K562 (cell line): ENCODE data around the gene CACNA2D3. TPM values are rescaled to one million over a fixed set of nuclear protein-coding genes. Genes with fewer than 3 reads are reported as not detected.

Experiments used
- ATAC-seq: fragments of 200-7000 bp; cut with Tn5 transposase; 3 replicates; pipeline ENCODE4 v1.9.1; 2020; ENCODE audit warnings: moderate library complexity
- BruUV-seq: library from RNA; stranded (reverse); fragments of 400-500 nt; replicated peaks from 2 replicates; lab custom pipeline; 2021; lab: Mats Ljungman, UMichigan
- CTCF ChIA-PET: fragments of 300-600 bp; formaldehyde crosslinking; extraction: SDS; loops from one replicate; lab custom pipeline; 2021; ENCODE audit warnings: low intra/inter-chr PET ratio; lab: Yijun Ruan, JAX
- POLR2A ChIA-PET: fragments of 300-600, 350-650 bp; sonication (Branson Sonifier 250); formaldehyde crosslinking; extraction: SDS; loops from one replicate; lab custom pipeline; 2021; ENCODE audit warnings: antibody characterized with exemption, inconsistent platforms; lab: Yijun Ruan, JAX
- DNase-seq, 4 experiments: peaks; one replicate each; pipeline versions ENCODE4 v3.0.0 to v3.0.0-alpha.2; 2011 to 2018; ENCODE audit warnings: low spot score in 3 of 4, mixed read lengths in 3 of 4; ENCODE audit errors: extremely low read depth in 1 of 4
- FAIRE-seq: peaks from 2 replicates; lab custom pipeline; 2011; peaks lifted over from hg19 to GRCh38; lab: Jason Lieb, UNC
- H2AFZ ChIP-seq: 2 replicates; pipeline ENCODE4 v1.6.0; 2011; ENCODE audit warnings: low read depth, low read length, control low read depth, inconsistent platforms
- H3K27ac ChIP-seq: fragments of 200-600 bp; 3 replicates; pipeline ENCODE4 v1.8.0; 2011; ENCODE audit warnings: low read depth, mild to moderate bottlenecking, control low read depth, inconsistent platforms, low read length, moderate library complexity, mixed read lengths; ENCODE audit errors: extremely low read depth
- H3K27me3 ChIP-seq, 2 experiments: fragments of 300-600 bp in 1 of 2; 2 replicates in 1 of 2; 3 replicates in 1 of 2; pipeline versions ENCODE4 v1.6.0 to v1.8.0; 2011; ENCODE audit warnings: inconsistent platforms in 2 of 2, low read length in 2 of 2, mild to moderate bottlenecking in 1 of 2, mixed read lengths in 1 of 2, moderate library complexity in 1 of 2; ENCODE audit not compliant: control insufficient read depth in 2 of 2, insufficient read depth in 2 of 2
- H3K36me3 ChIP-seq: fragments of 300-600 bp; 3 replicates; pipeline ENCODE4 v1.8.0; 2011; ENCODE audit warnings: mild to moderate bottlenecking, low read length, inconsistent platforms; ENCODE audit not compliant: control insufficient read depth, insufficient read depth
- H3K4me1 ChIP-seq, 2 experiments: fragments of 200-600 bp in 1 of 2; replicated peaks in 1 of 2; 2 replicates in 1 of 2; 3 replicates in 1 of 2; pipeline versions ENCODE4 v1.5.1 to v1.8.0; 2011; ENCODE audit warnings: inconsistent platforms in 2 of 2, low read length in 2 of 2, mild to moderate bottlenecking in 1 of 2, mixed read lengths in 1 of 2, moderate library complexity in 1 of 2; ENCODE audit not compliant: control insufficient read depth in 2 of 2, insufficient read depth in 2 of 2
- H3K4me2 ChIP-seq: 2 replicates; pipeline ENCODE4 v1.6.1; 2011; ENCODE audit warnings: low read length, control low read depth, inconsistent platforms, mixed read lengths; ENCODE audit not compliant: insufficient read depth
- H3K4me3 ChIP-seq: fragments of 200-600 bp; sonication (generic), shearing (Covaris generic); 2 replicates; pipeline ENCODE4 v1.5.1; 2016; ENCODE audit warnings: control low read depth, inconsistent platforms
- H3K79me2 ChIP-seq: fragments of 200-600 bp; 3 replicates; pipeline ENCODE4 v1.8.0; 2011; ENCODE audit warnings: low read length, inconsistent platforms; ENCODE audit not compliant: control insufficient read depth, insufficient read depth
- H3K9ac ChIP-seq, 2 experiments: 2 replicates each; pipeline versions ENCODE4 v1.6.0 to v1.6.1; 2011; ENCODE audit warnings: low read depth in 2 of 2, low read length in 2 of 2, control low read depth in 1 of 2, inconsistent platforms in 1 of 2, mild to moderate bottlenecking in 1 of 2, mixed read lengths in 1 of 2; ENCODE audit not compliant: insufficient read depth in 1 of 2
- H3K9me1 ChIP-seq: one replicate; pipeline ENCODE4 v1.6.0; 2011; ENCODE audit warnings: inconsistent platforms, mild to moderate bottlenecking, low read length, moderate library complexity; ENCODE audit not compliant: control insufficient read depth, insufficient read depth
- H3K9me3 ChIP-seq: replicated peaks from 2 replicates; pipeline ENCODE4 v1.5.1; 2011; ENCODE audit warnings: low read depth, low read length, inconsistent platforms; ENCODE audit not compliant: control insufficient read depth, insufficient read depth
- H4K20me1 ChIP-seq: replicated peaks from 2 replicates; pipeline ENCODE4 v1.6.1; 2011; ENCODE audit warnings: low read length, inconsistent platforms, mixed read lengths; ENCODE audit not compliant: control insufficient read depth, insufficient read depth
- CAMTA2 ChIP-seq: fragments of 250-450 bp; sonication (Bioruptor Pico); conservative IDR thresholded peaks from 2 replicates; pipeline ENCODE4 v1.5.1; 2022
- CBFA2T2 ChIP-seq: fragments of 450-650 bp; conservative IDR thresholded peaks from 2 replicates; pipeline ENCODE4 v1.6.1; 2017; ENCODE audit warnings: mild to moderate bottlenecking
- HNRNPH1 ChIP-seq: fragments of 200-400 bp; formaldehyde crosslinking; optimal IDR thresholded peaks from 2 replicates; pipeline ENCODE3; 2017; ENCODE audit warnings: low read depth, mild to moderate bottlenecking, low read length, moderate library complexity
- ILF3 ChIP-seq: fragments of 450-650 bp; IDR thresholded peaks from 2 replicates; pipeline ENCODE4 v1.6.1; 2018; ENCODE audit warnings: antibody characterized with exemption, mild to moderate bottlenecking, moderate library complexity, borderline replicate concordance
- NFE2 ChIP-seq: IDR thresholded peaks from 2 replicates; pipeline ENCODE4 v1.6.1; 2014; ENCODE audit warnings: antibody characterized with exemption, low read depth
- POLR3A ChIP-seq: IDR thresholded peaks from 2 replicates; pipeline ENCODE4 v1.6.1; 2011; ENCODE audit warnings: borderline replicate concordance, mild to moderate bottlenecking, moderate library complexity; ENCODE audit not compliant: insufficient read length, insufficient read depth; ENCODE audit errors: extremely low read depth
- TSC22D4 ChIP-seq: fragments of 450-650 bp; IDR thresholded peaks from 2 replicates; pipeline ENCODE4 v1.6.1; 2016; ENCODE audit warnings: missing genetic modification characterization, missing biosample characterization, control low read depth
- ZNF75A ChIP-seq: fragments of 450-650 bp; formaldehyde crosslinking; IDR thresholded peaks from 2 replicates; pipeline ENCODE4 v1.4.0; 2020; ENCODE audit warnings: mild to moderate bottlenecking
- WGBS: fragments of 100-300 bp; shearing (Covaris generic); methylation state at CpG from one replicate; pipeline ENCODE4 v1.1.6; 2016; ENCODE audit warnings: low coverage, mixed read lengths; ENCODE audit not compliant: insufficient coverage; ENCODE audit errors: missing lambda C conversion rate; 5-methylcytosine and 5-hydroxymethylcytosine counted together
- in situ Hi-C: fragments of 300-500 bp; cut with MboI; formaldehyde crosslinking; loops from 4 replicates; pipeline ENCODE4 v1.15.0; 2018; ENCODE audit warnings: inconsistent platforms, mixed read lengths
- intact Hi-C: fragments of 100-400 bp; cut with micrococcal nuclease; formaldehyde crosslinking; loops from 2 replicates; pipeline ENCODE4 v1.14.2; 2022
- polyA plus RNA-seq, 8 experiments: library from polyadenylated mRNA; depleted of rRNA in 4 of 8; stranded (reverse) in 5 of 8; unstranded in 3 of 8; fragments of >200 nt; fragmentation: Nextera tagmentation in 2 of 8; fragmentation: Illumina TruSeq in 1 of 8; extraction: Ambion mirVana in 2 of 8; extraction: Trizol in 1 of 8; gene quantifications; 2 replicates each; pipeline versions ENCODE4 v1.2.1 to v1.2.3, GENCODE V29; 2011 to 2014; ENCODE audit warnings: inconsistent platforms in 1 of 8, missing spikeins in 1 of 8
- total RNA-seq, 7 experiments: library from RNA; depleted of rRNA in 6 of 7; stranded (reverse); fragments of >200 nt in 6 of 7; fragmentation: Illumina TruSeq in 2 of 7; extraction: Trizol in 2 of 7; gene quantifications; 2 replicates each; pipeline versions ENCODE4 v1.2.1 to v1.2.3, GENCODE V29; 2011 to 2021; ENCODE audit warnings: low replicate concordance in 1 of 7
- TF ChIP-seq, protein P1 (sequence below), 2 experiments: IDR thresholded peaks; 2 replicates each; pipeline ENCODE4 v1.6.1; 2012; ENCODE audit warnings: improper control_type of control experiment in 2 of 2, low read depth in 2 of 2, low read length in 2 of 2, borderline replicate concordance in 1 of 2
- TF ChIP-seq, protein P2 (sequence below): fragments of 250-450 bp; sonication (Bioruptor Pico); IDR thresholded peaks from 2 replicates; pipeline ENCODE4 v1.8.0; 2021; ENCODE audit warnings: borderline replicate concordance, mild to moderate bottlenecking, moderate library complexity; ENCODE audit not compliant: poor library complexity, severe bottlenecking
- TF ChIP-seq, protein P3 (sequence below): sonication (generic); formaldehyde crosslinking; IDR thresholded peaks from 2 replicates; pipeline ENCODE4 v1.8.1; 2023; ENCODE audit warnings: mild to moderate bottlenecking, missing genetic modification reagents
- TF ChIP-seq, protein P4 (sequence below): fragments of 450-650 bp; IDR thresholded peaks from 2 replicates; pipeline ENCODE4 v1.6.1; 2016

The CACNA2D3 gene
- total and polyA plus RNA-seq, 9 of the 15 experiments (the other 6 are each of a cell fraction or from before 2014, with no cell fraction given) = 0.01 TPM; not detected in 8

DNA sequence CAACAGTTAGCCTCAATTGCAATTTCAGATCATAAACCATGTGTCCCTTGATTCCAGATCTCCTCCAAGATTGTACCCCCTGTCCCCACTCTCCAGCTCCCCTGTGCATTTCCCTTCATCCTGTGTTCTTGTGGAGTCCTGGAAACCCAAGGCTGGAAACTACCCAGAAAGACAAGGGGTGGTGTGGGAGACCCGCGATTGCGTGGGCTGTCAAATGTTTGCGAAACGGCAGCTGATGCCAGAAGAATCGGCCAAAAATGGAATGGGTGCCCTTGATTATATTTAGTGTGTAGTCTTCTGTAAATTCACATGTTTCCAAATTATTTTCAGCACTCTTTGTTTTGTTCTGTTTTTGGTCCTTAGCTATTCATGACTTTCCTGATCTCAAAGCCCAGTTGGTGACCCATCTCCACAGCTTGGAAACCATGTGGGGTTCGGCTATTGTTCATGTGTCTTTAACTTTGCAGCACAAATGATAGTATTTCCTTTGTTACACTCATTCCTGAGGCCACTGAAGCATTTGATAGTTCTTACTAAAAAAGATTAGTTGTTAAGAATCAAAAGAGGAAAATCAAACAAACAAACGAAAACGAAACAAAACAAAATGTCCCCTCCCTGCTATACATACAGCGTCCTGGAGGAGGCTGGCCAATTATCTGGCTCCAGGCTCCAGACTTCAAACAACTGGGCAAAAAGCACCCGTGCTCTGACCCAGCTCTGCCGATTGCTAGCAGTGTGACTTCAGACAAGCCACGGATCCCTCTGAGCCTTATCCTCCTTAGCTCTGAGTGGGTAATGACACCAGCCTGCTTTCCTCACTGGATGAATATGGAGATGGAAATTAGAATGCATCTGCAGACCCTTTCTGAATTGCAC is 120.9 kb downstream of the CACNA2D3 start:
- no peak overlapping the region for H3K9ac ChIP-seq
- no peaks in the 10 kb centered on the region for H4K20me1 ChIP-seq
- POLR2A ChIA-PET = interaction anchor here (1.1 kb wide), 1 partner anchor 9 kb away, joined by 3 read pairs; no protein-coding TSS in a partner anchor
- no peaks in the 10 kb centered on the region for H3K4me1 ChIP-seq
- ATAC-seq (peak; percentile 67; the same call in 2 of the 3 replicates), FAIRE-seq (no peak), DNase-seq (no peak)
- intact Hi-C loops = no loop called here
- H3K9me1 ChIP-seq = no peaks in the 10 kb centered on the region
- H3K4me3 ChIP-seq = no peak overlapping the region; the same call in 1 of the 2 replicates
- no peaks in the 10 kb centered on the region for H3K9me3 ChIP-seq
- H2AFZ ChIP-seq = peak overlapping the region; percentile 55; the same call in 1 of the 2 replicates
- no peaks in the 10 kb centered on the region for H3K36me3 ChIP-seq
- no peak overlapping the region for H3K27ac ChIP-seq
- CTCF ChIA-PET = no interaction called here
- 0% methylated on average over 13 of the region's 13 CpGs for WGBS
- no peaks in the 10 kb centered on the region; a peak in 2 of 5 replicates for H3K27me3 ChIP-seq
- BruUV-seq = no TSS peak
- in situ Hi-C loops = no loop called here
- peak overlapping the region; percentile 32 for H3K4me2 ChIP-seq
- no peaks in the 10 kb centered on the region for H3K79me2 ChIP-seq
- TF ChIP-seq ILF3 (no peak), TSC22D4 (no peak), CAMTA2 (CRISPR knock-in tag) (no peak), NFE2 (no peak), ZNF75A (CRISPR knock-in tag) (no peak), CBFA2T2 (no peak), HNRNPH1 (no peak), POLR3A (no peak)
- TF ChIP-seq, protein P1, sequence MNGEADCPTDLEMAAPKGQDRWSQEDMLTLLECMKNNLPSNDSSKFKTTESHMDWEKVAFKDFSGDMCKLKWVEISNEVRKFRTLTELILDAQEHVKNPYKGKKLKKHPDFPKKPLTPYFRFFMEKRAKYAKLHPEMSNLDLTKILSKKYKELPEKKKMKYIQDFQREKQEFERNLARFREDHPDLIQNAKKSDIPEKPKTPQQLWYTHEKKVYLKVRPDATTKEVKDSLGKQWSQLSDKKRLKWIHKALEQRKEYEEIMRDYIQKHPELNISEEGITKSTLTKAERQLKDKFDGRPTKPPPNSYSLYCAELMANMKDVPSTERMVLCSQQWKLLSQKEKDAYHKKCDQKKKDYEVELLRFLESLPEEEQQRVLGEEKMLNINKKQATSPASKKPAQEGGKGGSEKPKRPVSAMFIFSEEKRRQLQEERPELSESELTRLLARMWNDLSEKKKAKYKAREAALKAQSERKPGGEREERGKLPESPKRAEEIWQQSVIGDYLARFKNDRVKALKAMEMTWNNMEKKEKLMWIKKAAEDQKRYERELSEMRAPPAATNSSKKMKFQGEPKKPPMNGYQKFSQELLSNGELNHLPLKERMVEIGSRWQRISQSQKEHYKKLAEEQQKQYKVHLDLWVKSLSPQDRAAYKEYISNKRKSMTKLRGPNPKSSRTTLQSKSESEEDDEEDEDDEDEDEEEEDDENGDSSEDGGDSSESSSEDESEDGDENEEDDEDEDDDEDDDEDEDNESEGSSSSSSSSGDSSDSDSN (IDR thresholded peaks at IDR 0.05; ENCODE audit: borderline replicate concordance in 1 of 2, low read depth in 2 of 2, low read length in 2 of 2) = no peak
- TF ChIP-seq, protein P2, sequence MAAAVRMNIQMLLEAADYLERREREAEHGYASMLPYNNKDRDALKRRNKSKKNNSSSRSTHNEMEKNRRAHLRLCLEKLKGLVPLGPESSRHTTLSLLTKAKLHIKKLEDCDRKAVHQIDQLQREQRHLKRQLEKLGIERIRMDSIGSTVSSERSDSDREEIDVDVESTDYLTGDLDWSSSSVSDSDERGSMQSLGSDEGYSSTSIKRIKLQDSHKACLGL = no peak
- TF ChIP-seq, protein P3, sequence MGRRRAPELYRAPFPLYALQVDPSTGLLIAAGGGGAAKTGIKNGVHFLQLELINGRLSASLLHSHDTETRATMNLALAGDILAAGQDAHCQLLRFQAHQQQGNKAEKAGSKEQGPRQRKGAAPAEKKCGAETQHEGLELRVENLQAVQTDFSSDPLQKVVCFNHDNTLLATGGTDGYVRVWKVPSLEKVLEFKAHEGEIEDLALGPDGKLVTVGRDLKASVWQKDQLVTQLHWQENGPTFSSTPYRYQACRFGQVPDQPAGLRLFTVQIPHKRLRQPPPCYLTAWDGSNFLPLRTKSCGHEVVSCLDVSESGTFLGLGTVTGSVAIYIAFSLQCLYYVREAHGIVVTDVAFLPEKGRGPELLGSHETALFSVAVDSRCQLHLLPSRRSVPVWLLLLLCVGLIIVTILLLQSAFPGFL (CRISPR knock-in tag) = no peak
- TF ChIP-seq, protein P4, sequence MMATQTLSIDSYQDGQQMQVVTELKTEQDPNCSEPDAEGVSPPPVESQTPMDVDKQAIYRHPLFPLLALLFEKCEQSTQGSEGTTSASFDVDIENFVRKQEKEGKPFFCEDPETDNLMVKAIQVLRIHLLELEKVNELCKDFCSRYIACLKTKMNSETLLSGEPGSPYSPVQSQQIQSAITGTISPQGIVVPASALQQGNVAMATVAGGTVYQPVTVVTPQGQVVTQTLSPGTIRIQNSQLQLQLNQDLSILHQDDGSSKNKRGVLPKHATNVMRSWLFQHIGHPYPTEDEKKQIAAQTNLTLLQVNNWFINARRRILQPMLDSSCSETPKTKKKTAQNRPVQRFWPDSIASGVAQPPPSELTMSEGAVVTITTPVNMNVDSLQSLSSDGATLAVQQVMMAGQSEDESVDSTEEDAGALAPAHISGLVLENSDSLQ = no peak
